HG03469 (cell line): ENCODE data around the gene VWA5B1.

Source experiments
- ATAC-seq: cut with Tn5 transposase; IDR thresholded peaks from one replicate; pipeline ENCODE4 v1.9.1; 2021; ENCODE audit warnings: mild to moderate bottlenecking, moderate library complexity, moderate number of reproducible peaks; ENCODE audit not compliant: unreplicated experiment

VWA5B1 gene

GRCh38 chr1:20346433-20346832, 55.8 kb downstream of the VWA5B1 start:
- no peak for ATAC-seq

GRCh38 chr1:20347699-20348098, 57.0 kb downstream of the VWA5B1 start:
- ATAC-seq: no peak

GRCh38 chr1:20348326-20348915, 57.7 kb downstream of the VWA5B1 start:
- no peak for ATAC-seq

GRCh38 chr1:20349561-20349960, 58.9 kb downstream of the VWA5B1 start:
- ATAC-seq: no peak

DNA sequence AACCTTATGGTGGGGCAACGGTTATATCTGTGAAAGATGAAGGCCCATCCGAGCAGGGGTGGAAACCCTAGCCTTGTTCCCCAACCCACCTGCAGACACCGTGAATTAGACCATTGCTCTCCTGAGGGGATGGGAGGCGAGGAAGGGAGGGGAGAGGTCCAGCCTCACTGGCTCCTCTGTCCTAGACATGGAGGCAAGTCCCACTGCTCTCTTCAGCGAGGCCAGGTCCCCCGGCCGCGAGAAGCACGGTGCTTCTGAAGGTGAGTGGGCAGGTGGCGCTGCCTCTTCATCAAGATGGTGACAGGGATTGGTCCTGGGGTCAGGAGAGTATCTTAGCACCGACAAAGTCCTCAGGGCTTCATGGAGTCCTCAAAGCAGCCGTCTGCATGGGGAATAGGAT, 59.3 kb downstream of the VWA5B1 start:
- no peak for ATAC-seq

DNA sequence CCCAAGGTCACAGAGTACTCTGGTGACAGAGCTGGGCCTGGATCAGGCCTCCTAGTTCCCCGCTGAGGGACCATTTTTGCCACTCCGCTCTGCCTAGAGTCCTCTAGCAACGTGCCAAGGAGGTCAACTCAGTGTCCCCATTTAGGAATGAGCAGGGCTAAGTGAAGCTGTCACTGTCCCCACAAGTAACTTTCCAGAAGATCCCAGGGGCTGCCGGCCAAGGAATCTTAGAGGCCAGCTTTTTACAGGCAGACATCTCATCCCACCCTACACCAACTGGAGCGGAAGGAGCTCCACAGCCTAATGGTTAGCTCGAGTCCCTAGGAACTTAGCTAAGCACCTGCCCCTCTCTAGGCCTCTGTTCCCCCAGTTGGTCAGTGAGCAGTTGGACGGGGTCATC, 59.7 kb downstream of the VWA5B1 start:
- no peak for ATAC-seq

DNA sequence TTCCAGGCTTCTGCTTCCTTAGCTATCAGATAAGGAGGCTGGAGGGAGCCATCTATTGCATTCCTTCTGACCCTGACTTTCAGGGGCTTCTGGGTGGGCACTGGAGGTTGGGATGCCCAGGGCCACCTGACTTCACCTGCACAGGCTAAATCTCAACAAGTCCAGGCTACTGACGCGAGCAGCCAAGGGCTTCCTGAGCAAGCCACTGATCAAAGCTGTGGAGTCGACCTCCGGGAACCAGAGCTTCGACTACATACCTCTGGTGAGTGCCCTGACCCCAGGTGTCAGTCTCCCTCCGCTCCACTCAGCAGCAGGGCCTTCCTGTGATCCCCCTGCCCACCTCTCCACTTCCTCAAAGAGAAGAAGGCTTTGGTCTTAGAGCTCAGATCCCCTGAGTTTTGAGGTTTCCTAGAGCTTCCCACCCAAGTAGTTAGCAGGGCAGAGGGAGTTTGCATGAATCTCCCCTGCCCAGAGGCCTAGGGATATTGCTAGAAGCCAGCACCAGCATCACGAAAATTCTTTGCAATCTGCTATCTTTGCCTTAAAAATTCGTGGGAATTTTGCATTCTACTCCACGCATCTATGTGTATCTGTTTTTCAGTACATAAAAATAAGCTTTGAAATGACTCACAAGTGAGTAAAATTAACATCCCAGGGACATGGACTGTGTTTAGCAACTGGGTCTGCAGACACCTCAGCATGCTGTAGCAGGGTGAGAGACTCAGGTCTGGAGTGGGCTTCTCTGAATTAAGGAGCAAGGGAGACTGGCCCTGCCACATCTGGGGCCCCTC, 61.4 kb downstream of the VWA5B1 start:
- ATAC-seq: no peak

- no peak for ATAC-seq
Measured at GRCh38 chr1:20353836-20354235, 63.2 kb downstream of the VWA5B1 start.

- no peak for ATAC-seq
Measured at GRCh38 chr1:20354610-20355009, 63.9 kb downstream of the VWA5B1 start.

DNA sequence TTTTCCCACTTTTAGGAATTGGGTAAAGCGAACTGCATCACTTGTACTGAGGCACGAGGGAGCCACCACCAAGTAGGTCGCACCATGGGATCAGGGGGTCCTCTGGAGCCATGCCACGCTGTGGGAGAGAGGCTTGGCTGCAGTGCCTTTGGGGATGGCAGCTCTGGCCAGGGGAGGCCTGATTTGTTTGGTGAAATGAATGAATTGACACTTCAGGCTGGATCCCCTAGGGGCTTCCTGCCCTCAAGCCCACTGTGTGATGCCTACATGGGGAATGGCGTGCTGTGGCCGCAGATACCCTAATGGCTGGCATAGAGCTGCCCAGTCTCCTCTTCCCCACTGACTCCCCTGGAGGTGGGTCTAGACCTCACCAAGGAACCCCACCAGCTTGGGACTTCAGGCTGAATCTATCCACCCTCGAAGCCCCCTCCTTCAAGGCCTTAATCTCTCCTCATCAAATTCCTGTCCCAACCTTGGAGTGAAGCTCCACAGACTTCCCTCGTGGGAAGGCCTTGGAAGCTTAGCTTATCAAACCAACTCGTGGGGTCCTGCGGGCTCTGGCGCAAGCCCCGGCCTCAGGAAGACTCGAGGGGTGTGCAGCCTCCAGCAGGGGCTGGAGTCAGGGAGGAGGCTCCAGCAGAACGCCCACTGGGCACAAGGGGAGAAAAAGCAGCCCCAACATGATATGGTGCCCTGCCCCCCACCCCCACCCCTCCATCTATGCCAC, 64.6 kb downstream of the VWA5B1 start:
- no peak for ATAC-seq

DNA sequence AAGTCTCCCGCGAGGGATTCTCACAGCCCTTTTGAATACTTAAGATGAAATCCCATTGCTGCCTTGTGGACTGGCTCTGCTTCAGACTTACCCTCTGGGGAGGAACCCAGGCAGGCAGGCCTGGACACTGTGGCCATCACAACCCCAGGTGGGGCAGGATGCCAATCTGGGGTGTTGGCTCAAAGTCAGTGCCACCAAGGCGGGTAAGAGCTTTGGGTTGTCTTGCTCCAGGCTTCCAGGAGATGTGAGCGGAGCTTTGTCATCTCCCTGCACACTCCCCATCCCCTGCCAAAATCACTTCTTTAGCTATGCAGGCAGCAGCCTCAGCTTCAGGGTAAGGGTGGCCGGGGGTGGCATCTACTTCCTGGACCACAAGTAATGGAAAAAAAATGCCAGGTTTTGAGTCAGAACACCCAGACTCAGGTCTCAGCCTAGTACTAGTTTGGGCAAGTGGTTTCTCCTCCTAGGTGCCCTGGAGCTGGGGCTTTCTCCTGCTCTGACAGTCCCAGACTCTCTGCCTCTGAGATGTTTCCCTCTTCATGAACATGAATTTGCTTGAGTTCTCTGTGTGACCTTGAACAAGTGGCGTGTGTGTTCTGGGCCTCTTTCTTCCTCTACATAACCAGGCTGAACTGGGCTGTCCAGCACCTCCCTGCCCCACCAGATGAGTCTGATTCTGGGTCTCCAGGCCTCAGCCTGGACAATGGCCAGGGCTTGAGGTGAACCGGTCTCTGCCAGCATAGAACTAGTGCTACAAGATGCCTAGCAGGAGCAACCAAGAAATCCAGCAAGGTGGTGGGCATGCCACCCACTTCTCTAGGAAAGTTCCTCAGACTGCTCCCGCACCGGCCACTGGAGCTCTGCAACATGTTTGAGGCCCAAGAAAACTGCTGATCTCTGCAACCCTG, 65.4 kb downstream of the VWA5B1 start:
- ATAC-seq: no peak

GRCh38 chr1:20356850-20357459, 66.3 kb downstream of the VWA5B1 start:
- ATAC-seq: no peak

DNA sequence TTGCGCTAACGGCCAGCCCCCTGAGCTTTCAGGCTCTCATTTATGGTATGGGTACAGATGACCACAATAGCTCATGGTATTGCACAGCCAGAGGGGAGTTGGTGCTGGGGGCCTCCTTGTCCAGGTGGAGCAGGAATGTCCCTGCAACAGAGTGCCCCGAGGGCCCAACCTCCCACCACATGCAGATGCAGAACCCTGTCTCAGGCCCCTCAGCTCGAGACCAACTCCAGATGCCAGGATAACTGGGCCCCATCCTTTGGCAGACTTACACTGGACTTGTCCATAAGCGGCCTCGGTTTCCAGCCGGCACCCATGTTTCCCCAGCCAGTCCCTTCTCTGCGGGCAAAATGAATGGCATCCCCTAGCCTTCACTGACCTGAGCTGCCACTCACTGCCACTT, 67.1 kb downstream of the VWA5B1 start:
- ATAC-seq: no peak

DNA sequence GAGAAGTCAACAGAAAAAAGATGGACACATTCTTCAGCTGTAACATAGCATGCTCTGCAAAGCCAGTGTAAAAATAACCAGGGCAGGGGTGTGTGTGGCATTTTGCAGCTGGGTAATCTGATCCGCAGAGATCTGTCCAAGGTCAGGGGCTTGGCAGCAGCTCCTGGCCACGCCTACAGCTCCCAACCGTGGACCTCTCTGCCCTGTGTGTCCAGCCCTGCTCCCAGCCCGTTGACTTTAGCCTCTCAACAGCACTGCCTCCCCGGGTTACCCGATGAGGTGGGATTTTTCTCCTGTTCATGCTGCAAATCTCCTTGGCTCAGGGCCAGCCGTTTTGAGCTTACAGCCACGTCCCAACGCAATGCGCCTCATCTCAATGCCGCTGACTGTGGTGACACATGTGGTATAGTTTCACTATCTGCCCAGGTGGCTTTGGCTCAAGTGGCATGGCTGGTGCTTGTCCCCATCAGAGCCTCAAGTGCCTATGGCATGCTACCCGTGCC, 68.1 kb downstream of the VWA5B1 start:
- ATAC-seq: no peak

- no peak for ATAC-seq
Measured at GRCh38 chr1:20359451-20360330, 69.0 kb downstream of the VWA5B1 start.

- no peak for ATAC-seq
Measured at GRCh38 chr1:20361401-20361800, 70.7 kb downstream of the VWA5B1 start.

GRCh38 chr1:20361805-20362381, 71.2 kb downstream of the VWA5B1 start:
- no peak for ATAC-seq

GRCh38 chr1:20362856-20363255, 72.2 kb downstream of the VWA5B1 start:
- no peak for ATAC-seq
